ENCODE results near the gene CLTCL1.

GRCh38 chr22:19329454-19329853 lies 37.9 kb upstream of the CLTCL1 start:
- TF ChIP-seq CTCF (IDR thresholded peaks at IDR 0.05) = no peak
- no peak for TF ChIP-seq POLR2A (IDR thresholded peaks at IDR 0.05)
